HG02970 (cell line): ENCODE measurements around the gene DOCK8.

ENCODE experiments used
- ATAC-seq: cut with Tn5 transposase; IDR thresholded peaks from one replicate; pipeline ENCODE4 v1.9.1; 2021; ENCODE audit warnings: mild to moderate bottlenecking, moderate library complexity, moderate number of reproducible peaks; ENCODE audit not compliant: unreplicated experiment, low FRiP score

DOCK8 gene

GRCh38 chr9:304106-304505 is 89.4 kb downstream of the DOCK8 start:
- ATAC-seq: no peak

- no peak for ATAC-seq
Measured at GRCh38 chr9:304519-305185, 90.0 kb downstream of the DOCK8 start.

GRCh38 chr9:306907-307306 is 92.2 kb downstream of the DOCK8 start:
- no peak for ATAC-seq

- no peak for ATAC-seq
Measured at GRCh38 chr9:311841-312240, 97.2 kb downstream of the DOCK8 start.

GRCh38 chr9:312596-313320 is 98.1 kb downstream of the DOCK8 start:
- ATAC-seq: no peak

GRCh38 chr9:316382-316965 is 101.8 kb downstream of the DOCK8 start:
- no peak for ATAC-seq

- no peak for ATAC-seq
Measured at GRCh38 chr9:318646-319045, 104.0 kb downstream of the DOCK8 start.

- ATAC-seq: no peak
Measured at GRCh38 chr9:324971-325370, 110.3 kb downstream of the DOCK8 start.

- no peak for ATAC-seq
Measured at GRCh38 chr9:326667-327066, 112.0 kb downstream of the DOCK8 start.

GRCh38 chr9:328453-328852 is 113.8 kb downstream of the DOCK8 start:
- ATAC-seq: no peak

- no peak for ATAC-seq
Measured at GRCh38 chr9:331197-331596, 116.5 kb downstream of the DOCK8 start.

GRCh38 chr9:335373-335772 is 120.7 kb downstream of the DOCK8 start:
- no peak for ATAC-seq

GRCh38 chr9:336039-336438 is 121.4 kb downstream of the DOCK8 start:
- ATAC-seq: no peak

- no peak for ATAC-seq
Measured at GRCh38 chr9:338602-339001, 123.9 kb downstream of the DOCK8 start.

GRCh38 chr9:341634-342421 is 127.2 kb downstream of the DOCK8 start:
- ATAC-seq: no peak

- ATAC-seq: no peak
Measured at GRCh38 chr9:343773-344172, 129.1 kb downstream of the DOCK8 start.

- ATAC-seq: no peak
Measured at GRCh38 chr9:346111-346571, 131.5 kb downstream of the DOCK8 start.

GRCh38 chr9:347667-348292 is 133.1 kb downstream of the DOCK8 start:
- no peak for ATAC-seq

GRCh38 chr9:350384-350783 is 135.7 kb downstream of the DOCK8 start:
- ATAC-seq: no peak

- ATAC-seq: no peak
Measured at GRCh38 chr9:351916-352315, 137.3 kb downstream of the DOCK8 start.

- no peak for ATAC-seq
Measured at GRCh38 chr9:353077-353476, 138.4 kb downstream of the DOCK8 start.
